Fibroblast of skin of right quadriceps (primary cell): ENCODE data around the gene PARVB.

Experiments
- DNase-seq: peaks from one replicate; pipeline ENCODE4 v3.0.0-alpha.2; 2013

PARVB gene, protein sequence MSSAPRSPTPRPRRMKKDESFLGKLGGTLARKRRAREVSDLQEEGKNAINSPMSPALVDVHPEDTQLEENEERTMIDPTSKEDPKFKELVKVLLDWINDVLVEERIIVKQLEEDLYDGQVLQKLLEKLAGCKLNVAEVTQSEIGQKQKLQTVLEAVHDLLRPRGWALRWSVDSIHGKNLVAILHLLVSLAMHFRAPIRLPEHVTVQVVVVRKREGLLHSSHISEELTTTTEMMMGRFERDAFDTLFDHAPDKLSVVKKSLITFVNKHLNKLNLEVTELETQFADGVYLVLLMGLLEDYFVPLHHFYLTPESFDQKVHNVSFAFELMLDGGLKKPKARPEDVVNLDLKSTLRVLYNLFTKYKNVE

DNA sequence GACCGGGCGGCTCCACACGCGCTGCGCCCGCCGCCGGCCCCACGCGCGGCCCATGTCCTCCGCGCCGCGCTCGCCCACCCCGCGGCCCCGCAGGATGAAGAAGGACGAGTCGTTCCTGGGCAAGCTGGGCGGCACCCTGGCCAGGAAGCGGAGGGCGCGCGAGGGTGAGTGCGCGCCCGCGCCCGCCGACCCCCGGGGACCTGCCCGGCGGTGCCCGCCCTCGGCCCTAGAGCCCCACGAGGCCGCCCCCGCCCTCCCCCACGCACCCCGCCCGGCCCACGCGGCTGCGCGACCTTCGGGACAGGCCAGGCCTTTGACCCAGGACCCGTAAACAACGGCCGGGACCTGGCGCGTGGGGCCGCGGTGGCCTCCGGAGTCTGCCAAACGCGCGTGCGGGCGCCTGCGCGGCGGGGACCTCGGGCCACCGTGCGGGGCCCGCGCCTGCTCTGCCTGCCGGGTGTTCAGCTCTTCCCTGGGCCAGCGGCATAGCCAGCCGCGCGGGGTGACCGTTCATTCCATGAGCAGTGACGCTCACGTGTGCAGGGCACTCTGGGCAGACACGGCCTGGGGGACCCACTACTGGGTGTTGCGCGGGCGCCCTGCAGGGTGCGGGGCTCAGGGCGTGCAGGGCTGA is at the start of gene PARVB:
Gene PARVB, plus strand, starts transcription at position 15 of the 634 bp plus-strand sequence. Its CDS starts 38 bp downstream, at position 53.
- no peak for DNase-seq

DNA sequence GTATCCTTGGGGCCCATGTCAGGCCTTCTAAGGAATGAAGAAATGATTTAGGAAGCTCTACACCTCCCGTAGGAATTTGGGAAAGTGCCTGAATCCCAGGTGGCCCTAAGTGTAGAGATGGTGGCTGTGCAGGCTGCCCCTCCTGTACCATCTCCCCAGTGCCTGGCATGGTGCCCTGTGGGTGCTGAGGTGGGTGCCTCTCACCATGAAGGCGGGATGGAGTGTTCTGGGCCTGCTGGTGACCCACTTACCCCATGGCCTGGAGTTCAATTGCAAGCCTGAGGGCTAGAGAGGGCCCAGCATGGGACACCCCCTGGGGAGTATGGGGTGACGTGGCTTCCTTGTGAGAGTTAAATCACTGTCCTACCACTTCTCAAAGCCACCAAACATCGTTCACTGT is 49.1 kb upstream of the PARVB start:
- DNase-seq: no peak

DNA sequence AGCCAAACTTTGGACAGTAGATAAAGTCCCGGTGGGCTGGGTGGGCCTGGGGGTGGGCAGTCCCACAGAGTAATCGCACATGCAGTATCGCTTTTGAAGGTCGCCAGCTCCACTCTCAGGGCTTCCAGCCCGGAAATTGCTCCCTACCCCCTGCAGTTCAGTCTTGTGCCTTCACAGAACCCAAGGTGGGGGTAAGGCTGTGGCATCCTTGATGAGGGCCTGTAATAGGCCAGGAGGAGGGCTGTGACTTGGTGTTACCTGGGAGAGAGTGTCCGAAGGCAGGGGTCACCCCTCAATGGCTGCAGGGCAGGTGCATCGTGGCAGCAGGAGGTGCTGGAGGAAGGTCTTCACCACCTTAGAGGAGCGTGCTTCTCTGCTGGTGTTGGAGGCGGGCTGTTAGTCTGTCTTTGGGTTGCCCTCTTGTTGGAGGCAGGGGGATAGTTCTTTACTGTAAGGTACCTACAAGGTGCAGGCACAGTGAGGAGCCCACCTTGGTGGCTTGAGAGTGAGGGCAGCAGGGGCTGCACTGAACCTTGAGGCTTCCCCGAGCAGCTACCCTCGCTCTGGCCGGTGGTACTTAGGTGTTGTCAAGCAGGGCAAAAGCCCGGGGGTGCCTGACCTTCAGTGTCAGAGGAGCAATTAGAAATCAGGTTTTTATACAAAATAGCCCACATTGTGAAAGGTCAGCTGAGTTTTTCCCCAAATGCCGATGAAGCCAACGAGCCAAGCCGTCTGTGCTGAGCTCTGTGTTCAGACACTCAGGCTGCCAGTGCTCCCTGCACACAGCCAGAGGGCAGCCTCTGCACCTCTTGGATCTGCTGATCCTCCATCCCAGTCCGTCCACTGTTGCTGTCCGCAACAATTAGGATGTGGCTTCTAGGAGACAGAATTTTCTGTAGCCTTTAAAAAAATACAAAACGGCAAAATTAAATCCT is 47.0 kb upstream of the PARVB start:
- no peak for DNase-seq

DNA sequence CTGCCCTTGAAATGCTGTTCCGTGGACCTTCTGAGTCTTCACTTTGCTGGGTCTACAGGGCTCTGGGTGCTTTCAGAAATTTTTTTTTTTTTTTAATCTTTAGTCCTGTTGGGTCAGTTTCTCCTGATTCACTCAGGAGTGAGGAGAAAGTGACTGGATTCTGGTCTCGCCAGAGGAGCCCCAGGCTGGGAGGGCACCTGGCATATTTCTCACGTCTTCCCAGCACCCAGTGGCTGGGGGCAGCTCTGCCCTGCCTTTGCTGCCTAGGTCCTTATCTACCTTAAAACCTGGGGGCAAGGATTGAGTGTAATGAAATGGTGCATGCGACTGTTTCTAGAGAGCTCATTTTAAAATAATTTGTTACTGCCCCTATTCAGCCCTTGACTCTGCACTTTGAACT is 45.5 kb upstream of the PARVB start:
- no peak for DNase-seq

DNA sequence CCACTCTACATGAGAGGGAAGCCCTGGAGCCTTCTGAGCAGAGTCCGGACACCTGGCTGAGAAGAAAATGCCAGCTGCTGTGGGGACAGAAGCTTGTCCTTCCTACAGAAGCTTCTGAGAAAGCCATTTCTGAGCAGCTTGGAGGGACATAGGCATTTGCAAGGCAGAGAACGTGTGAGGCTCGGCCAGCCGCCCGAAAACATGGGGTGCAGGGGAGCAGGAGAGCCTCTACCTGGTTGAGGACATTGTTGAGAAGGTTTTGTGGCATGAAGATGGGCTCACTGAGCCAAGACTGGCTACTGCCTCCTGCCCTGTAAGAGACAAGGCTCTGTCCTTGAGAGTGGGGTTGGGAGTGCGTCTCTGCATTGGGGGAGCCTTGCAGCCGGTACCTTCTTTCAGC is 43.5 kb upstream of the PARVB start:
- DNase-seq: no peak

DNA sequence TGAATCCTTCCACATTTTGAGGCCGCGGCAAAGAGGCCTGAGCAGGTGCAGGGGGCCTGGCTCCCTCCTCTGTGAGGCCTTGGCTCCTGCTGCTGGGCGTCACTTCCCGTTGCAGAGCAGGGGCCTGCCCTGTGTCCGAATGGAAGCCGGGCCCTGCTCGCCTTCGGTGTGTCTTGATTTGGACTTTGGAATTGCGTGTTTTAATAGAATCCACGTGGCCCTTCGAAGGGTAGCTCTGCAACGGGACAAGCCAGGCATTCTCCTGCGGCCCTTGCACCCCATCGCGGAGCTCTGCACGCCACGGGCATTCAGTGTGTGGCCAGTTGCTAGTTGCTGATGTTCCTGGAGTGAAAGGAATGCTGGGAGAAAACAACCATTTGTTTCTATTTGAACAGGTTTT is 43.1 kb upstream of the PARVB start:
- no peak for DNase-seq

DNA sequence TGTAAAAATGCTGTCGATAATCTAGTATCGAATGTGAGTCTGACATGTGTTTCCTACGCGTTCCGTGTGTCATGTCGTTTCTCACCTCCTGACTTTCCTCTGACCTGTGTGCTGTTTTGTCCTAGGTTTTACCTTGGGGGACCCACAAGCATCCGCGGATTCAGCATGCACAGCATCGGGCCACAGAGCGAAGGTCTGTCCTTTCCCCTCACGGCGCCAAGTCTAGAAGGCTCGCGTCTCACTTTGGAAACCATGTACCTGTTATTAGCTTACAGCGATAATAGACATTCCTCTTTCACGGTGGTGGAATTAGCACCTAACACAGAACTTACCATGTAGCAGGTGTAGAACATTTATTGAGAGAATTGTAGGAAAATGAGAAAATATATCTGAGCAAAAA is 40.3 kb upstream of the PARVB start:
- DNase-seq: no peak

DNA sequence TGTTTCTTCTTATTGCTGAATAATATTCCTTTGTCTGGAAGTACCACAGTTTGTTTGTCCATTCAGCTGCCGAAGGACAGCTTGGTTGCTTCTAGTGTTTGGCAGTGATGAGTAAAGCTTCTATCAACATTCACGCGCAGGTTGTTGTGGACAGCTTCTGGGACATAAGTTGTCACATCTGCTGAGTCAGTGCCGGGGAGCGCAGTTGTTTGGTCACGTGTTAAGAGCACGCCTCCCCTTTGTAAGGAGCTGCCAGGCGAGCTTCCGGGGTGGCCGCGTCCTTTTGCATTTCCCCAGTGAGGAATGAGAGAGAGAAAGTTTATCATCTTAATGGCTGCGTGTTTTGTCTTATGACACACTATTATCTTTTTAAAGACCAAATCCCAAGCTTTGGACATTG is 38.6 kb upstream of the PARVB start:
- no peak for DNase-seq

DNA sequence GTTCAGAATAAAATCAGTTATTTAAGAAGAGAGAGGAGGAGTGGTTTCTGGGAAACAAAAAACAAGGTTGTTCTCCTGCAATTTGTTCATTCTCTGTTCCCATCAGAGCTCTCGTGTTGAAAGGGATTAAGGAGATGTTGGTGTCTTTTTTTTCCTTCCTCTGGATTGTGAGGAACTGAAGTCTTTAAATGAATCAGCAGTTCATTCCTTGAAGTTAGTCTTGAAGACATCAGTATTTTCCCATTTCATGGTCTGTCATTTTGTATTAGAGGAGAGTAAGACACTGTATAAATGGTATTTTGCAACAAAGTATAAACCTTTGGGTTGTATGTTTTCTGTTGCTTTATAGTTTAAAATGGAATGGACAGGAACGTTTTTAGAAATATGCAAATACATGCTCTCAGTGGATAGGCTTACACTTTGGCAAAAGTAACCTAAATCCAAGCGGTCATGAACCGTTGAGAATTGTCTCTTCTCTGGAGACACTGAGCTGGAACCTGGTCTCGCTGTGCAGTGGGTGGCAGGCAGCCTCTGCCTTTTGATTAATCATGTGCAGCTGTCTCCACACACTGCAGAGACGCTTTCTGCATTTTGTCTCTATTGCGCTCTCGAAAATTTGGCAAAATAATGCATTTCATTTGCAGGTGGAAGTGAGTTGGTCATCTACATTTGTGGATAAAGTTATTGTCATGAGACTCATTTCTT is 35.8 kb upstream of the PARVB start:
- DNase-seq: no peak

DNA sequence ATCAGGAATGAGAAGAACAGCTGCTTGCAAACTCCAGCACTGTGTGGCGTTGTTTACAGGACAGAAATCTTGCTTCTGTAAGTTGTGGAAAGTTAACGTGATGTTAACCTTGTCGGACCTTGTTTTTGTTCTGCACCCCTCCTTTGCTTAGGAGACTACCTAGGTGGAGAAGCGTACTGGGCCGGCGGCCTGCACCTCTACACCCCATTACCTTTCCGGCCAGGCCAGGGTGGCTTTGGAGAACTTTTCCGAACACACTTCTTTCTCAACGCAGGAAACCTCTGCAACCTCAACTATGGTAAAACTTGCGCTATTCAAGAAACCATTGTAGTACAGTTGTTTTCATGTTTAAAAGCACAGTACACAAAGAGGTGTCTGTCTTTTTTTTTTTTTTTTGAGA is 35.1 kb upstream of the PARVB start:
- DNase-seq: no peak

DNA sequence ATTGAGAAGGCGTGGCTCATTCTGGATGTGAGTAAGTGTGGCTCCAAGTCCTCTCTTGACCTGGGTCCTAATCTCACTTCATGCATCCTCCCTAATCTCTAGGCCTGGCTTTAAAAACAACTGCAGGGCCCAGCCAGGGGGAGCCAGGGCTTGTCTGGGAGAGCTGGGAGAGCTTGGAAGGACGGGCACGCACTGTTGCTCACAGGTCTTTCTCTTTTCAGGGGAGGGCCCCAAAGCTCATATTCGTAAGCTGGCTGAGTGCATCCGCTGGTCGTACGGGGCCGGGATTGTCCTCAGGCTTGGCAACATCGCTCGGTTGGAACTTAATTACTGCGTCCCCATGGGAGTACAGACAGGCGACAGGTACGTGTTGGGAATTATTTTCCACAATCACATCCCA is 34.1 kb upstream of the PARVB start:
- no peak for DNase-seq

DNA sequence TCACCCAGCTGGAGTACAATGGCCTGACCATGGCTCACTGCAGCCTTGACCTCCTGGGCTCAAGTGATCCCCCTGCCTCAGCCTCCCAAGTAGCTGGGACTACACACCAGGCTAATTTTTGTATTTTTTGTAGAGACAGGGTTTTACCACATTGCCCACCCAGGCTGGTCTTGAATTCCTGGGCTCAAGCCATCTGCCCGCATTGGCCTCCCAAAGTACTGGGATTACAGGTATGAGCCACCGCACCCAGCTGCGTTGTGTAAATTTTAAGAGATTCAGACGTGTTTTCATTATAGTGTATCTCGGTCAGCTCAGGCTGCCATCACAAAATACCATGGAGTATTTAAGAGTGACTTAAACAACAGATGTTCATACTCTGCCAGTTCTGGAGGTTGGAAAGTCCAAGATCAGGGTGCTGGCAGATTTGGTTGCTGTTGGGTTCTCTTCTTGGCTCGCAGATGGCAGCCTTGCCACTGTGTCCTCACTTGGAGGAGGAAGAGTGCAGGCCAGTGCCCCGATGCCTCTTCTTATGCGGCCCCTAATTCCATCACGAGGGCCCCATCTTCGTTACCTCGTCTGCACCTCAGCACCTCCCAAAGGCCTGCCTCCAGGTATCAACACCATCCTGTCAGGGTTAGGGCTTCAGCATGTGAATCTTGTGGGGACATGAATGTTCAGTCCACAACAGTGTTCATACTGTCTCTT is 32.6 kb upstream of the PARVB start:
- no peak for DNase-seq

DNA sequence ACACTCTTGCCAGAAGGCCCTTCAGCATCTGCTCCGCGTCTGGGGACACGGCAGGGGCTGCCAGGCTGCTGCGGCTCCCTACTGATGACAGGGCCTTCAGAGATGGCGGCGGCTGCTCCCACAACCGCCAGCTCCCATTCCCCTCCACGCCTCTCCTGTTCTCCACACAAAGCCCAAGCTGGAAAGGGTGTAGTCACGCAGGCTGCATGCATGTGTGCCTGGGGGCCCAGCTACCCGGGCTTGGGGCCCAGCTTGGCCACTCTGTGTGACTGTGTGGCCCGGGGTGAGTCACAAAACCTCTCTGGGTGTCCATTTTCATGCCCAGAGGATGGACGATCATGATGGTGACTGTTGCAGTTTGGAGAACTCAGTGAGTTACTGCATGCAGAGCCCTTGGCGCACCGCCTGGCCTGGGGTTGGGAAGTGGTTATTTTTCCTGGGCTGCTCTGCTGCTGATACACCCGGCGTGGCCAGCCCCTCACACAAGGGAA is 31.7 kb upstream of the PARVB start:
- DNase-seq: peak; percentile 55

DNA sequence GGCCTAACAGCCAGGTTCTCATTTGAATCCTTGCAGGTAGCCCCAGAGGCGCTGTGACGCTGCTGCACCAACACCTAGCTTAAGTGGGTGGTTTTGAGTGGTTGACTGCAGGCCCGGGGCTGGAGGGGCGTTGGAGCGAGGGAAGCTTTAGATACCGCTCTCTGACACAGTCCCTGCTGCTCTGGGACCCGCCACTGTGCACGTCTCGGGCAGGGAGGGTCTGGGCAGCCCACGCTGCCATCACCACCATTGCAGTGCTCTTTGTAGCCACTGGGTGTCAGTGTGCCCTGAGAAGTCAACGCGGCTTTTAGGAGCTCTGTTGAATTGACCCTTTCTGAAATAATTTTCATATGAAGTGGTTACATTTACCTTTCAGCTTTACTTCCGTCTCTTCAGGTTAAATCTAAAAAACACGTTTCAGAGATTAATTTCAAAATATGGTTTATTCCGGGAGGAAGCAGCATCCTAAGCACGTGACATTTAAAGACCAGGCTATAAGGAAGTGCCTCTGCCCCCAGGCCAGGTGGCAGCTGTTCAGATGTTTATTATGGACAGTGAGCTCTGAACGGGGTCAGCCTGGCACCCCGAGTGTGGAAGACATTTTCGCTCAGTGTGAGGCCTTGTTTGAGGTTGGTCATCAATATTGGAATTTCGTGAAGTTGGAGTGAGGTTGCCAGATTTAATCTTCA is 30.9 kb upstream of the PARVB start:
- peak; percentile 52 for DNase-seq

DNA sequence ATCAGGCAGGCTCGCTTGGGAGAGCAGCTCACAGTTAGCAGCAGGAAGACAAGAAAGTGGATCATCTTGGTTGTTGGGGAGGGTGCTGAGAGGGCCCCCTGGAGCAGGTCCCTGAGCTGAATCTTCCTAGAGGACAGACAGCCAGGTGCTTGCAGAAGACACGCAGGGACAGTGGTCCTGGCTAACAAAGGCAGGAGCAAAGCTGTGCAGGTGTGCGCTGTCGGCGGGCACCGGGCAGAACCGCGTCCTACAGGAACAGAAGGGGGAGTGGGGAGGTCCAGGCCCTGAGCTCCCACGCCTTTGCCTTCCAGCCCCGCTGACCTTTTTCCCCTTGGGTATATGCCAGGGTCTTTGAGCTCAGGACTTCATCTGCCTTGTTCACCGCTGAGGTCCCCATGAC is 30.1 kb upstream of the PARVB start:
- no peak for DNase-seq

DNA sequence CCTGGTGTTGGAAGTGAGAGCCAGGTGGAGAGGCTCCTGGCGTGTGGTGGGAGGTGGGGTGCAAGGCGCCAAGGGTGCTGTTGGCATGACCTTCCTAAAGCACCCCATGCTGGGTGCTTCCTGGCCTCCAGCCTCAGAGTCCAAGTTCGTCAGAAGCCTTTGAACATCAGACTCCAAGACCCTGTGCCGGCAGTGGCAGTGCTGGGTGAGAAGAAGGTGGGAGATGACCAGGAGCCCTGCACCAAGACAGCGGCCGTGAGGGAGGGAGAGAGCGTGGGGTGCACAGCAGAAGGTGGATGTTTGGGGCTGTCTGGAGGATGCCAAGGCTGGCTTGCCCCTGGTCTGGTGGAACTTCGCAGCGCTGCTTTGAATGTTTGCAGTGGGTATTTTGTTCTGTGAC is 29.7 kb upstream of the PARVB start:
- DNase-seq: no peak

DNA sequence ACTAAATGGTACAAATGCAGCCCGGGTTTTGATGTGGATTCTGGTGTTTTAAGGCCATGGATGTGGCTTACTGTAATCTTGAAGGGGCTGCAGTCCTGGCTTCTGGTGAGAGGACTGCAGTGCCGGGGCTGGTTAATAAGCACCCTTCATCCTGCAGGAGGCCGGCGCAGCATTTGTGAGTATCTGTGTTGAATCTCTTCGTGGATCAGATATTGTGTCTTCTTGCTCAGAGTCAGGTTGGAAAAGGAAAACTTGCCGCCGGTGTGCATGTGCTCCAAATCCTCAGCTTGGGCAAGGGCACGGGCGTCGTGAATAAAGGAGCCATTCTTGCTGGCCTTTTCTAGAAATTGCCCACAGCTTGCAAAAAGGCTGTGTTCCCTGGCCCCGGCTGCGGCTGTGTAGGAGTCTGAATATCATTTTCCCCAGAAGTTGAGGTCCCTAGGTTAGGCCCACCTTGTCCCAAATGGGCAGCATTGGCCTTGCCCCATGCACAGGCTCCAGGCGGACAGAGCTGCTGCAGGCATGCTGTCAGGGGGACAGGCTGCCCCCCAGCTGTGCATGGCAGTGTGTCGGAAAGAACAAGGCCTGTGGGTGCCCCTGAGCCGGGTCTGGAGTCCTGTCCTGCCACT is 28.9 kb upstream of the PARVB start:
- DNase-seq: no peak

DNA sequence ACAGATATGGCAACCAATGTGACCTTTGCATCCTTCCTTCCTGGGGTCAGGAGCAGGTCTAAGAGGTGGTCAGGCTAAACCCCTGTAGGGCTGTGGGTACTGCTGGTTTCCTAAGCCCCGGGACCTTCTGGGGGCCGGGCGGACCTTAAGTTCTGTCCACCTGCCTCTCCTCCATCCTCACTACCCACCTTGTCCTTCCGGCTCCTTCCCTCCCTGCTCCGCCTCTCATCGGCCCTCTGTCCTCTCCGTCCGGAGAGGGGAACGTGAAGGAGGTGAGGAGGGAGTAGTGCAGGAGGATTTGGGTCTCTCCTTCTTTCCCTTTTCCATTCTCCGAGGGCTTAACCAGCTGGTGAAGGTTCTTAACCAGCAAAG is 28.3 kb upstream of the PARVB start:
- DNase-seq: no peak

DNA sequence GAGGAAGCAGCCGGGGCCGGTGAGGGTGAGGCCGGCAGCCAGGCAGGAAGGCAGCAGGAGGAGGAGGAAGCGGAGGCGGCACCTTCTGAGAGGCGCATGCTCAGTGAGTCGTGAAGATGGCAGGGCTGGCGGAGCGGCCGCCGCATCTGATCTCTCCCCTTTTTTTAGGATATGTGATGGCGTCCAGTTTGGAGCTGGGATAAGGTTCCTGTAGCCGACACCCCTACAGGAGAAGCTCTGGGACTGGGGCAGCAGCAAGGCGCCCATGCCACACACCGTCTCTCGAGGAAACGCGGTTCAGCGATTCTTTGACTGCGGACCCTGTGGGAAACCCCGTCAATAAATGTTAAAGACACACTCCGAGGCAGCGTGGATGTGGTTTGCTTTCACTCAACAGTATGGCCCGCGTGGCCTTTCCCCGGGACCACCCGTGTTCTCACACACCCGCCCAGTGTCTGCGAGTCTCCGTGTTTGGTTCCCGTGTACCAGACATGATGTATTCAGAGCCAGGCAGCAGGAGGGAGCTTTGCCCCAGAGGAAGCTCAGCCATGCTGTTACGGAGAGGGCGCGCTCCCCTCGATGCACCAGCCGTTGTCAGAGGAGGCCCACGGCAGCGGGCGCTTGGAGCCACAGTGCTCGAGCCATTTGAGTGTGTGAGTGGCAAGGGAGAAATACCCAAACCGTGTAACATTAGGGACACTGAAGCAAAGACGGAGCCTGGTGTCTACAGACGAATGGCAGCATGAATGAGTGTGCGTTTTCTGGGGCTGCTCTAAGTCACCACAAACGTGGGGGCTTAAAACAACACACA is 27.7 kb upstream of the PARVB start:
- no peak for DNase-seq

DNA sequence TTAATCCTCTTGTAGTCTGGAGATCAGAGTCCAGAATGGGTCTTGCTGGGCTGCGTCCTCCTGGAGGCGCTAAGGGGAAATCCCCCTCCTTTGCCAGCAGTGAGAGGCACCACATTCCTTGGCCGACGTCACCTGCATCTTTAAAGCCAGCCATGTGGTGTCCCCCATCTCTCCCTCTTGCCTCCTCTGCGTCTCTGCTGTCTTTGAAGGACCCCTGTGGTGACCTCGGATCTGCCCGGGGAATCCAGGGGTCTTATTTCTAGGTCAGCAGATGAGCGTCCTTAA is 27.2 kb upstream of the PARVB start:
- DNase-seq: no peak
